Astrocyte (in vitro differentiated cells and primary cell): Measurements from ENCODE around the gene SAMD10. TPM values are rescaled to one million over a fixed set of nuclear protein-coding genes. Genes with fewer than 3 reads are reported as not detected.
A peak's percentile ranks its signal among the peaks of the same experiment; 100 is the strongest.
"Not testable (repeated sequence)": the region's sequence is repeated elsewhere in the genome, so short reads cannot be mapped to it uniquely, and the experiment has no call there.

ENCODE experiments used
- DNase-seq: peaks from one replicate; pipeline ENCODE4 v3.0.0-alpha.2; 2010; ENCODE audit warnings: low read depth
- FAIRE-seq: peaks from 2 replicates; lab custom pipeline; 2011; peaks lifted over from hg19 to GRCh38; lab: Jason Lieb, UNC
- H2AFZ ChIP-seq: 2 replicates; pipeline ENCODE4 v1.6.0; 2012; ENCODE audit warnings: low read depth, low read length, inconsistent platforms
- H3K27ac ChIP-seq: 2 replicates; pipeline ENCODE4 v1.5.1; 2011; ENCODE audit warnings: low read depth, low read length, inconsistent platforms
- H3K27me3 ChIP-seq: 2 replicates; pipeline ENCODE4 v1.6.0; 2011; ENCODE audit warnings: low read length, inconsistent platforms; ENCODE audit not compliant: insufficient read depth
- H3K36me3 ChIP-seq: 2 replicates; pipeline ENCODE4 v1.5.1; 2011; ENCODE audit warnings: low read length, inconsistent platforms; ENCODE audit not compliant: insufficient read depth
- H3K4me1 ChIP-seq: 2 replicates; pipeline ENCODE4 v1.5.1; 2011; ENCODE audit warnings: low read length, inconsistent platforms; ENCODE audit not compliant: insufficient read depth
- H3K4me2 ChIP-seq: 2 replicates; pipeline ENCODE4 v1.6.0; 2012; ENCODE audit warnings: low read length, inconsistent platforms
- H3K4me3 ChIP-seq: 2 replicates; pipeline ENCODE4 v1.5.1; 2011; ENCODE audit warnings: low read depth, mild to moderate bottlenecking, low read length, inconsistent platforms; ENCODE audit not compliant: insufficient read depth
- H3K79me2 ChIP-seq: 2 replicates; pipeline ENCODE4 v1.6.0; 2012; ENCODE audit warnings: mild to moderate bottlenecking, low read length, inconsistent platforms; ENCODE audit not compliant: insufficient read depth
- H3K9ac ChIP-seq: 2 replicates; pipeline ENCODE4 v1.6.0; 2012; ENCODE audit warnings: mild to moderate bottlenecking, low read length, inconsistent platforms
- H3K9me3 ChIP-seq: 2 replicates; pipeline ENCODE4 v1.5.1; 2012; ENCODE audit warnings: low read depth, mild to moderate bottlenecking, low read length, inconsistent platforms; ENCODE audit not compliant: insufficient read depth
- H4K20me1 ChIP-seq: 2 replicates; pipeline ENCODE4 v1.6.0; 2012; ENCODE audit warnings: low read length, inconsistent platforms; ENCODE audit not compliant: insufficient read depth
- H3K27ac Mint-ChIP-seq: one replicate; pipeline ENCODE4 v1.8.0; 2021; ENCODE audit warnings: mild to moderate bottlenecking, mixed read lengths; ENCODE audit not compliant: unreplicated experiment
- H3K27me3 Mint-ChIP-seq: one replicate; pipeline ENCODE4 v1.8.0; 2021; ENCODE audit warnings: low read depth, mixed read lengths; ENCODE audit not compliant: unreplicated experiment
- H3K36me3 Mint-ChIP-seq: one replicate; pipeline ENCODE4 v1.8.0; 2021; ENCODE audit warnings: low read depth, mixed read lengths; ENCODE audit not compliant: unreplicated experiment
- H3K4me1 Mint-ChIP-seq: one replicate; pipeline ENCODE4 v1.8.0; 2021; ENCODE audit warnings: low read depth, mixed read lengths; ENCODE audit not compliant: unreplicated experiment
- H3K4me3 Mint-ChIP-seq: one replicate; pipeline ENCODE4 v1.8.0; 2021; ENCODE audit warnings: mild to moderate bottlenecking, moderate library complexity, mixed read lengths; ENCODE audit not compliant: unreplicated experiment
- H3K9me3 Mint-ChIP-seq: one replicate; pipeline ENCODE4 v1.8.0; 2021; ENCODE audit warnings: mild to moderate bottlenecking, mixed read lengths; ENCODE audit not compliant: unreplicated experiment
- CTCF ChIP-seq: IDR thresholded peaks from 2 replicates; pipeline ENCODE4 v1.5.1; 2011; ENCODE audit warnings: low read depth, mild to moderate bottlenecking, inconsistent platforms, low read length, moderate library complexity; ENCODE audit not compliant: insufficient read depth
- EZH2 ChIP-seq: IDR thresholded peaks from 2 replicates; pipeline ENCODE4 v1.6.1; 2012; ENCODE audit warnings: mild to moderate bottlenecking, low read length, inconsistent platforms; ENCODE audit not compliant: insufficient read depth
- total RNA-seq: library from RNA; stranded (reverse); gene quantifications from 2 replicates; pipeline ENCODE4 v1.2.1, GENCODE V29; 2021

The SAMD10 gene
- total RNA-seq, 1 donor from 2014 or later = 4.3 TPM

GRCh38 chr20:63973160-63973479 is 6.3 kb downstream of the SAMD10 start:
- Mint-ChIP-seq H3K4me3 (no peak overlapping the region), H3K27ac (no peak overlapping the region), H3K36me3 (peaks cover 2% of the 10 kb centered on the region), H3K4me1 (peaks cover 15% of the 10 kb centered on the region), H3K27me3 (no peaks in the 10 kb centered on the region), H3K9me3 (no peaks in the 10 kb centered on the region)
- Histone ChIP-seq H4K20me1 (peaks cover 4% of the 10 kb centered on the region), H3K27me3 (no peaks in the 10 kb centered on the region), H3K36me3 (no peaks in the 10 kb centered on the region), H2AFZ (no peak overlapping the region), H3K4me3 (no peak overlapping the region), H3K27ac (no peak overlapping the region), H3K79me2 (peaks cover 12% of the 10 kb centered on the region), H3K4me1 (peaks cover 30% of the 10 kb centered on the region), H3K9ac (no peak overlapping the region), H3K9me3 (peaks cover 2% of the 10 kb centered on the region), H3K4me2 (no peak overlapping the region)
- DNase-seq (no peak), FAIRE-seq (no peak)
- no peak for TF ChIP-seq CTCF
- TF ChIP-seq EZH2 = no peak

GRCh38 chr20:63972312-63973159 is 6.9 kb downstream of the SAMD10 start:
- no peak overlapping the region for H3K4me2 ChIP-seq
- no peak for FAIRE-seq
- peaks cover 10% of the 10 kb centered on the region for H3K4me1 Mint-ChIP-seq
- H3K4me3 ChIP-seq = no peak overlapping the region
- H3K36me3 Mint-ChIP-seq = peaks cover 2% of the 10 kb centered on the region
- no peaks in the 10 kb centered on the region for H3K9me3 Mint-ChIP-seq
- peaks cover 2% of the 10 kb centered on the region for H3K36me3 ChIP-seq
- no peak overlapping the region for H3K9ac ChIP-seq
- H3K27me3 ChIP-seq = no peaks in the 10 kb centered on the region
- H3K27me3 Mint-ChIP-seq = no peaks in the 10 kb centered on the region
- peaks cover 8% of the 10 kb centered on the region for H3K9me3 ChIP-seq
- no peak overlapping the region for H3K27ac Mint-ChIP-seq
- TF ChIP-seq EZH2 (no peak), CTCF (no peak)
- peaks cover 24% of the 10 kb centered on the region for H3K4me1 ChIP-seq
- DNase-seq = no peak
- H3K4me3 Mint-ChIP-seq = peak overlapping the region; percentile 57
- H3K27ac ChIP-seq = no peak overlapping the region
- H2AFZ ChIP-seq = no peak overlapping the region
- peaks cover 17% of the 10 kb centered on the region for H3K79me2 ChIP-seq
- H4K20me1 ChIP-seq = peaks cover 3% of the 10 kb centered on the region

GRCh38 chr20:63971960-63972311 is 7.5 kb downstream of the SAMD10 start:
- not testable (repeated sequence) for H3K9ac ChIP-seq, H3K27ac ChIP-seq, H3K9me3 Mint-ChIP-seq, H4K20me1 ChIP-seq, H3K4me1 Mint-ChIP-seq, H3K27me3 Mint-ChIP-seq, H3K36me3 ChIP-seq, H3K36me3 Mint-ChIP-seq, H2AFZ ChIP-seq, H3K27ac Mint-ChIP-seq, H3K27me3 ChIP-seq, DNase-seq, FAIRE-seq, H3K4me3 ChIP-seq, H3K4me2 ChIP-seq
- peaks cover 23% of the 10 kb centered on the region for H3K79me2 ChIP-seq
- peaks cover 14% of the 10 kb centered on the region for H3K9me3 ChIP-seq
- peak overlapping the region; percentile 57 for H3K4me3 Mint-ChIP-seq
- H3K4me1 ChIP-seq = peaks cover 21% of the 10 kb centered on the region
